Epithelial cell of esophagus (primary cell): Measurements from ENCODE around the gene GSX2.

Source experiments
- DNase-seq: peaks from one replicate; pipeline ENCODE4 v3.0.0; 2010; ENCODE audit warnings: low read depth
- H3K4me3 ChIP-seq: 2 replicates; pipeline ENCODE4 v1.5.1; 2011; ENCODE audit warnings: mild to moderate bottlenecking, low read length, control low read depth
- CTCF ChIP-seq: IDR thresholded peaks from 2 replicates; pipeline ENCODE4 v1.5.1; 2011; ENCODE audit warnings: low read depth, mild to moderate bottlenecking, low read length, control low read depth, inconsistent platforms; ENCODE audit not compliant: insufficient read depth; ENCODE audit errors: missing control alignments

Gene GSX2

GRCh38 chr4:54090804-54091623 is 8.9 kb upstream of the GSX2 start:
- DNase-seq, result peak; percentile 60
- TF ChIP-seq CTCF, result no peak
- peak overlapping the region; percentile 65 for H3K4me3 ChIP-seq

- TF ChIP-seq CTCF, result no peak
- H3K4me3 ChIP-seq, result peak overlapping the region; percentile 65
- DNase-seq, result peak; percentile 67
Observed at GRCh38 chr4:54091637-54092404, 8.1 kb upstream of the GSX2 start.

- DNase-seq, result no peak
- H3K4me3 ChIP-seq, result peak overlapping the region; percentile 65
- TF ChIP-seq CTCF, result no peak
Observed at GRCh38 chr4:54092405-54093323, 7.3 kb upstream of the GSX2 start.

GRCh38 chr4:54093324-54094240 is 6.4 kb upstream of the GSX2 start:
- DNase-seq, result no peak
- H3K4me3 ChIP-seq, result no peak overlapping the region
- no peak for TF ChIP-seq CTCF

GRCh38 chr4:54094451-54094850 is 5.5 kb upstream of the GSX2 start:
- TF ChIP-seq CTCF, result no peak
- no peak for DNase-seq
- H3K4me3 ChIP-seq, result no peak overlapping the region
